Loucy (cell line): ENCODE data around the gene GIMAP8.
"Not testable (repeated sequence)": the region's sequence is repeated elsewhere in the genome, so short reads cannot be mapped to it uniquely, and the experiment has no call there.

Experiments
- H2AFZ ChIP-seq: fragments of 200-600 bp; sonication (generic); 2 replicates; pipeline ENCODE4 v1.6.0; 2016; ENCODE audit warnings: antibody characterized with exemption, mild to moderate bottlenecking, low read length, moderate library complexity
- H3F3A ChIP-seq: fragments of 200-600 bp; 2 replicates; pipeline ENCODE4 v1.6.0; 2016; ENCODE audit warnings: antibody characterized with exemption, low read depth, mild to moderate bottlenecking
- H3K27me3 ChIP-seq: fragments of 200-600 bp; sonication (generic); 2 replicates; pipeline ENCODE4 v1.6.1; 2014; ENCODE audit warnings: low read length, mild to moderate bottlenecking; ENCODE audit not compliant: insufficient read depth, poor library complexity, severe bottlenecking
- H3K36me3 ChIP-seq: fragments of 200-600 bp; sonication (generic); 2 replicates; pipeline ENCODE4 v1.6.1; 2016; ENCODE audit warnings: low read length; ENCODE audit not compliant: insufficient read depth
- H3K4me1 ChIP-seq: fragments of 200-600 bp; sonication (generic); 2 replicates; pipeline ENCODE4 v1.5.1; 2014; ENCODE audit warnings: low read length, mild to moderate bottlenecking; ENCODE audit not compliant: insufficient read depth, poor library complexity, severe bottlenecking
- H3K4me2 ChIP-seq: fragments of 200-600 bp; sonication (generic); 2 replicates; pipeline ENCODE4 v1.6.0; 2014; ENCODE audit warnings: antibody characterized with exemption, low read length, low read depth, mild to moderate bottlenecking; ENCODE audit not compliant: poor library complexity, severe bottlenecking
- H3K4me3 ChIP-seq: fragments of 200-600 bp; sonication (generic); 2 replicates; pipeline ENCODE4 v1.5.1; 2014; ENCODE audit warnings: low read length, mild to moderate bottlenecking, mixed read lengths; ENCODE audit not compliant: poor library complexity, severe bottlenecking
- H3K79me2 ChIP-seq: fragments of 200-600 bp; sonication (generic); 2 replicates; pipeline ENCODE4 v1.6.1; 2014; ENCODE audit warnings: low read length; ENCODE audit not compliant: insufficient read depth
- H3K9ac ChIP-seq: fragments of 200-600 bp; sonication (generic); 2 replicates; pipeline ENCODE4 v1.6.0; 2014; ENCODE audit warnings: mild to moderate bottlenecking, low read depth, low read length, moderate library complexity; ENCODE audit not compliant: poor library complexity, severe bottlenecking
- H3K9me2 ChIP-seq: fragments of 200-600 bp; sonication (generic); replicated peaks from 2 replicates; pipeline ENCODE4 v1.6.1; 2016; ENCODE audit warnings: low read depth, low read length, mixed read lengths
- H3K9me3 ChIP-seq: fragments of 200-600 bp; sonication (generic); 2 replicates; pipeline ENCODE4 v1.6.1; 2014; ENCODE audit warnings: mild to moderate bottlenecking, antibody characterized with exemption, low read length, low read depth; ENCODE audit not compliant: insufficient read depth
- H4K20me1 ChIP-seq: fragments of 200-600 bp; sonication (generic); 2 replicates; pipeline ENCODE4 v1.6.0; 2014; ENCODE audit warnings: antibody characterized with exemption, low read length, mild to moderate bottlenecking; ENCODE audit not compliant: insufficient read depth, poor library complexity, severe bottlenecking
- EZH2phosphoT487 ChIP-seq: fragments of 200-600 bp; IDR thresholded peaks from 2 replicates; pipeline ENCODE4 v1.6.1; 2018; ENCODE audit warnings: antibody characterized with exemption, mild to moderate bottlenecking, moderate library complexity, borderline replicate concordance
- TF ChIP-seq, protein P1 (sequence below): fragments of 200-600 bp; sonication (generic); conservative IDR thresholded peaks from 2 replicates; pipeline ENCODE4 v1.5.1; 2014; ENCODE audit warnings: mild to moderate bottlenecking, antibody characterized with exemption, low read length

Gene GIMAP8

GRCh38 chr7:150489782-150490181 lies 39.4 kb downstream of the GIMAP8 start:
- H4K20me1 ChIP-seq, result no peaks in the 10 kb centered on the region
- H3K27me3 ChIP-seq, result no peaks in the 10 kb centered on the region
- no peaks in the 10 kb centered on the region for H3K4me1 ChIP-seq
- no peaks in the 10 kb centered on the region for H3K9me2 ChIP-seq
- H3F3A ChIP-seq, result no peaks in the 10 kb centered on the region
- no peak overlapping the region for H3K9ac ChIP-seq
- H3K79me2 ChIP-seq, result no peaks in the 10 kb centered on the region
- no peak overlapping the region for H3K4me2 ChIP-seq
- H3K4me3 ChIP-seq, result no peak overlapping the region
- H3K36me3 ChIP-seq, result no peaks in the 10 kb centered on the region
- H3K9me3 ChIP-seq, result no peaks in the 10 kb centered on the region
- no peak overlapping the region for H2AFZ ChIP-seq
- TF ChIP-seq EZH2phosphoT487, result no peak
- TF ChIP-seq, protein P1, sequence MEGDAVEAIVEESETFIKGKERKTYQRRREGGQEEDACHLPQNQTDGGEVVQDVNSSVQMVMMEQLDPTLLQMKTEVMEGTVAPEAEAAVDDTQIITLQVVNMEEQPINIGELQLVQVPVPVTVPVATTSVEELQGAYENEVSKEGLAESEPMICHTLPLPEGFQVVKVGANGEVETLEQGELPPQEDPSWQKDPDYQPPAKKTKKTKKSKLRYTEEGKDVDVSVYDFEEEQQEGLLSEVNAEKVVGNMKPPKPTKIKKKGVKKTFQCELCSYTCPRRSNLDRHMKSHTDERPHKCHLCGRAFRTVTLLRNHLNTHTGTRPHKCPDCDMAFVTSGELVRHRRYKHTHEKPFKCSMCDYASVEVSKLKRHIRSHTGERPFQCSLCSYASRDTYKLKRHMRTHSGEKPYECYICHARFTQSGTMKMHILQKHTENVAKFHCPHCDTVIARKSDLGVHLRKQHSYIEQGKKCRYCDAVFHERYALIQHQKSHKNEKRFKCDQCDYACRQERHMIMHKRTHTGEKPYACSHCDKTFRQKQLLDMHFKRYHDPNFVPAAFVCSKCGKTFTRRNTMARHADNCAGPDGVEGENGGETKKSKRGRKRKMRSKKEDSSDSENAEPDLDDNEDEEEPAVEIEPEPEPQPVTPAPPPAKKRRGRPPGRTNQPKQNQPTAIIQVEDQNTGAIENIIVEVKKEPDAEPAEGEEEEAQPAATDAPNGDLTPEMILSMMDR, result no peak

GRCh38 chr7:150493442-150493841 lies 43.0 kb downstream of the GIMAP8 start:
- H3K79me2 ChIP-seq, H4K20me1 ChIP-seq, H3K9ac ChIP-seq, H3K4me2 ChIP-seq, H3F3A ChIP-seq, H3K36me3 ChIP-seq, H3K9me2 ChIP-seq, H2AFZ ChIP-seq, H3K9me3 ChIP-seq, H3K27me3 ChIP-seq, H3K4me3 ChIP-seq, H3K4me1 ChIP-seq: not testable (repeated sequence)

GRCh38 chr7:150502519-150502918 lies 52.1 kb downstream of the GIMAP8 start:
- H3K4me2 ChIP-seq, result peak overlapping the region; percentile 72
- H3K4me3 ChIP-seq, result peak overlapping the region; percentile 47
- H3K27me3 ChIP-seq, result no peaks in the 10 kb centered on the region
- no peaks in the 10 kb centered on the region for H3K79me2 ChIP-seq
- peak overlapping the region; percentile 48 for H3K9ac ChIP-seq
- no peaks in the 10 kb centered on the region for H3K36me3 ChIP-seq
- no peaks in the 10 kb centered on the region for H3K9me2 ChIP-seq
- H4K20me1 ChIP-seq, result no peaks in the 10 kb centered on the region
- H3F3A ChIP-seq, result peaks cover 12% of the 10 kb centered on the region; the same call in 1 of the 2 replicates
- peak overlapping the region; percentile 6; the same call in 1 of the 2 replicates for H2AFZ ChIP-seq
- H3K4me1 ChIP-seq, result peaks cover 31% of the 10 kb centered on the region
- H3K9me3 ChIP-seq, result no peaks in the 10 kb centered on the region
- TF ChIP-seq, protein P1, result no peak
- TF ChIP-seq EZH2phosphoT487, result no peak

DNA sequence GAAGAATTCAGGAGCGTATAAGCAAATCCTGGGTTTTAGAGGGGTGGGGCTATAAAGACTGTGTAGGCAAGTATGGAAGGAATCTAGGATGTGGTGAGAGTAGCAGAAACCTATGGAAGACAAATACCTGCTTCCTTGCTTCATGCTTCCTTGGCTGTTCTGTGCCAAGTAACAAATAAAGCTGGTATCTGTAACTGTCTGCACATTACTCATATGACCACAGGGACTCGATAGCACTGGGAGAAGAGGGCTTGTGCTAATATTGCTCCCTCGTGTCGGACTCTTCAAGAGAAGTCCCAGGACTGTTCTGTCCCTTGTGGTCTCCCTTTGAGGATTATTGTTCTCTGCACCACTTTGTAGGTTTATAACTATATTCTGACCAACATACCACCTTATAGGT lies 52.7 kb downstream of the GIMAP8 start:
- no peaks in the 10 kb centered on the region for H3K79me2 ChIP-seq
- no peak for TF ChIP-seq EZH2phosphoT487
- TF ChIP-seq, protein P1, result no peak
- peak overlapping the region; percentile 59; the same call in 1 of the 2 replicates for H2AFZ ChIP-seq
- H3F3A ChIP-seq, result peaks cover 12% of the 10 kb centered on the region; the same call in 1 of the 2 replicates
- H3K9me3 ChIP-seq, result no peaks in the 10 kb centered on the region
- peak overlapping the region; percentile 47 for H3K9ac ChIP-seq
- no peaks in the 10 kb centered on the region for H3K27me3 ChIP-seq
- no peaks in the 10 kb centered on the region for H4K20me1 ChIP-seq
- peaks cover 37% of the 10 kb centered on the region for H3K4me1 ChIP-seq
- no peaks in the 10 kb centered on the region for H3K9me2 ChIP-seq
- peak overlapping the region; percentile 47 for H3K4me3 ChIP-seq
- peak overlapping the region; percentile 72 for H3K4me2 ChIP-seq
- H3K36me3 ChIP-seq, result no peaks in the 10 kb centered on the region
